Trophoblast cell (in vitro differentiated cells and primary cell): ENCODE data around the gene ACOT7.

ENCODE experiments used
- DNase-seq, 2 donors: peaks; one replicate each; pipeline ENCODE4 v3.0.0-alpha.2; 2016
- H2AFZ ChIP-seq: 2 replicates; pipeline ENCODE4 v1.6.1; 2013; ENCODE audit warnings: low read length, moderate library complexity, mild to moderate bottlenecking; ENCODE audit not compliant: insufficient read depth, poor library complexity
- H2AK5ac ChIP-seq: 2 replicates; pipeline ENCODE4 v1.6.1; 2013; ENCODE audit warnings: mild to moderate bottlenecking, low read length
- H2BK120ac ChIP-seq: 2 replicates; pipeline ENCODE4 v1.6.1; 2013; ENCODE audit warnings: low read length, mild to moderate bottlenecking, moderate library complexity; ENCODE audit not compliant: insufficient read depth, poor library complexity
- H2BK12ac ChIP-seq: 2 replicates; pipeline ENCODE4 v1.6.1; 2013; ENCODE audit warnings: mild to moderate bottlenecking, low read length, moderate library complexity
- H2BK5ac ChIP-seq: 2 replicates; pipeline ENCODE4 v1.6.1; 2013; ENCODE audit warnings: low read length, low read depth, moderate library complexity, mild to moderate bottlenecking; ENCODE audit not compliant: poor library complexity
- H3K14ac ChIP-seq: 2 replicates; pipeline ENCODE4 v1.6.1; 2013; ENCODE audit warnings: mild to moderate bottlenecking, low read length
- H3K18ac ChIP-seq: 2 replicates; pipeline ENCODE4 v1.6.1; 2013; ENCODE audit warnings: mild to moderate bottlenecking, low read length
- H3K23ac ChIP-seq: 2 replicates; pipeline ENCODE4 v1.6.1; 2013; ENCODE audit warnings: low read length
- H3K27ac ChIP-seq: 2 replicates; pipeline ENCODE4 v1.5.1; 2013; ENCODE audit warnings: low read depth, mild to moderate bottlenecking, inconsistent platforms, low read length, moderate library complexity
- H3K27me3 ChIP-seq: 2 replicates; pipeline ENCODE4 v1.6.1; 2013; ENCODE audit warnings: inconsistent platforms, mild to moderate bottlenecking, low read length, moderate library complexity; ENCODE audit not compliant: insufficient read depth
- H3K36me3 ChIP-seq, 2 experiments: 1 replicate in 1 of 2; 2 replicates in 1 of 2; pipeline ENCODE4 v1.6.1; 2013; ENCODE audit warnings: low read length in 2 of 2, mild to moderate bottlenecking in 2 of 2, moderate library complexity in 1 of 2; ENCODE audit not compliant: insufficient read depth in 2 of 2, control insufficient read depth in 1 of 2
- H3K4ac ChIP-seq: 2 replicates; pipeline ENCODE4 v1.6.1; 2013; ENCODE audit warnings: low read depth, mild to moderate bottlenecking, low read length, moderate library complexity
- H3K4me1 ChIP-seq, 2 experiments: 1 replicate in 1 of 2; 2 replicates in 1 of 2; pipeline ENCODE4 v1.6.1; 2013; ENCODE audit warnings: low read length in 2 of 2, mild to moderate bottlenecking in 2 of 2, moderate library complexity in 1 of 2; ENCODE audit not compliant: insufficient read depth in 2 of 2, control insufficient read depth in 1 of 2
- H3K4me2 ChIP-seq: 2 replicates; pipeline ENCODE4 v1.6.1; 2013; ENCODE audit warnings: inconsistent platforms, mild to moderate bottlenecking, low read length, moderate library complexity
- H3K4me3 ChIP-seq: 2 replicates; pipeline ENCODE4 v1.5.1; 2013; ENCODE audit warnings: mild to moderate bottlenecking, low read depth, low read length, inconsistent platforms
- H3K79me1 ChIP-seq: one replicate; pipeline ENCODE4 v1.6.1; 2013; ENCODE audit warnings: low read length
- H3K79me2 ChIP-seq: 2 replicates; pipeline ENCODE4 v1.6.1; 2013; ENCODE audit warnings: low read length, mild to moderate bottlenecking; ENCODE audit not compliant: control insufficient read depth, insufficient read depth, poor library complexity
- H3K9ac ChIP-seq: 2 replicates; pipeline ENCODE4 v1.6.1; 2013; ENCODE audit warnings: mild to moderate bottlenecking, low read length
- H3K9me3 ChIP-seq: 2 replicates; pipeline ENCODE4 v1.6.1; 2013; ENCODE audit warnings: low read depth, mild to moderate bottlenecking, control low read depth, inconsistent platforms, low read length; ENCODE audit not compliant: insufficient read depth
- H4K12ac ChIP-seq: 2 replicates; pipeline ENCODE4 v1.6.1; 2013; ENCODE audit warnings: low read depth, mild to moderate bottlenecking, low read length, moderate library complexity
- H4K8ac ChIP-seq: 2 replicates; pipeline ENCODE4 v1.6.1; 2013; ENCODE audit warnings: low read depth, mild to moderate bottlenecking, low read length, moderate library complexity
- H4K91ac ChIP-seq: one replicate; pipeline ENCODE4 v1.6.1; 2013; ENCODE audit warnings: low read depth, mild to moderate bottlenecking, low read length, moderate library complexity
- WGBS: extraction: QIAGEN DNeasy Blood & Tissue Kit; methylation state at CpG from one replicate; pipeline ENCODE4 v1.1.7; 2013; ENCODE audit warnings: missing lambda C conversion rate; ENCODE audit not compliant: insufficient read length, insufficient coverage; ENCODE audit errors: extremely low coverage; 5-methylcytosine and 5-hydroxymethylcytosine counted together

Gene ACOT7

DNA sequence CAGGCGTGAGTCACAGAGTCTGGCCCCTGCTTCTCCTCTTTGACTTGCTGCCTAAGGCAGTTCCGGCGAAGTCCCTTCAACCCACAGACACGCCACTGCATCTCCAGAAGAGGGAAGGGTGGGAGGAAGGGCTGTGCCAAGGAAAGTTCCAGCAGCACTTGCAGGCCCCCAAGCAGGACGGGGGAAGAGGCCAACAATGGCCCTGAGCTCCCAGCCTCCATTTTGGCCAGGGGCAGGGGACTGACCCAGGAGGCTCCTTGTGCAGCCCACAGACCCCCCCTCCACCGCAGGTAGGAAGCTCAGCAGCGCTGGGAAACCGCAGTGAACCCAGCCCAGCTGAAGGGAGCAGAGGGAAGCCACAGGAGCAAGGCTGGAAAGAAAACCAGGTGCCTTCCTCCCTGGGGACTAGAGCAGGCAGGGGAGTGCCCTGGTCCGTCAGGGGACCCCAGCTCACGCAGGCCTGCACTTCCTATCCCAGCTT, 35.4 kb downstream of the ACOT7 start:
- peak overlapping the region; percentile 12 for H4K8ac ChIP-seq
- H3K4me3 ChIP-seq, result no peak overlapping the region
- peak; percentile 51 to 59 for DNase-seq
- H4K12ac ChIP-seq, result no peak overlapping the region
- peak overlapping the region; percentile 1 for H4K91ac ChIP-seq
- H2BK12ac ChIP-seq, result peak overlapping the region; percentile 2
- H2BK5ac ChIP-seq, result no peak overlapping the region
- peaks cover 14 to 20% of the 10 kb centered on the region in 2 experiments for H3K4me1 ChIP-seq
- H3K18ac ChIP-seq, result peak overlapping the region; percentile 14
- no peak overlapping the region for H2AFZ ChIP-seq
- H3K27me3 ChIP-seq, result no peaks in the 10 kb centered on the region
- H3K4me2 ChIP-seq, result no peak overlapping the region
- H3K4ac ChIP-seq, result no peak overlapping the region
- H2AK5ac ChIP-seq, result no peak overlapping the region
- H3K9me3 ChIP-seq, result peaks cover 3% of the 10 kb centered on the region
- H3K79me1 ChIP-seq, result no peaks in the 10 kb centered on the region
- H3K27ac ChIP-seq, result peak overlapping the region; percentile 41
- H3K14ac ChIP-seq, result peak overlapping the region; percentile 2
- no peak overlapping the region for H3K9ac ChIP-seq
- H2BK120ac ChIP-seq, result no peak overlapping the region
- H3K79me2 ChIP-seq, result peaks cover 1% of the 10 kb centered on the region
- no CpG with 5 or more reads among the region's 10 CpGs for WGBS
- H3K23ac ChIP-seq, result no peak overlapping the region
- H3K36me3 ChIP-seq, result no peaks in the 10 kb centered on the region

DNA sequence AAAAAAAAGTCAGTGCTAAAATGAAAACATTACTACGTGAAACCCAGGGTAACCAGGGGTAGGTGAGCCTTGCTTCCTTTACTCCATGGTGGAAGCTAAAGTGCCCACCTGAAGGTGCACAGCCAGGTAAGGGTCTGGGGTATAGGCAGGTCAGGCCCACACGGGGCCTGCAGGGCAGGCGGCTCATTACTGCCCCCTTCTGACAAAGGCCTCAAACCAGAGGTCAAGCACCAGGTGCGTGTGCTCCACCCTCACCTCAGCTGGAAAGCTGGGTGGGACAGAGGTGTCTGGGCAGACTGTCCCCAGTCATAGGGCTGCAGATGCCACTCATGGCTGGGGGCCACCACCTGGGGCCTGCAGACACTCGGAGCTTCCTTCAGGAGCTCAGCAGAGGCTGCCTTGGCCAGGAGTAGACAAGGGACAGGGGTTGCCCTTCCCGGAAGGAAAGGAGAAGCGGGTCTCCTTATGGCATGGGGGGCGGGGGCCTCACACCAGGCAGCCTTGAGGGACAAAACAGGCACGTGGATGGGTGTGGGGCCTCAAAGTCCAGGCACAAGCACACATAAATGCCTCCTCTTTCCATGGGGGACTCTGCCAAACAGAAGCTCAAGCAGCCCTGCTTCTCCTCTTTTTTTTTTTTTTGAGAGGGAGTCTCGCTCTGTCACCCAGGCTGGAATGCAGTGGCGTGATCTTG, 36.2 kb downstream of the ACOT7 start:
- no CpG with 5 or more reads among the region's 11 CpGs for WGBS
- peaks cover 14 to 20% of the 10 kb centered on the region in 2 experiments for H3K4me1 ChIP-seq

DNA sequence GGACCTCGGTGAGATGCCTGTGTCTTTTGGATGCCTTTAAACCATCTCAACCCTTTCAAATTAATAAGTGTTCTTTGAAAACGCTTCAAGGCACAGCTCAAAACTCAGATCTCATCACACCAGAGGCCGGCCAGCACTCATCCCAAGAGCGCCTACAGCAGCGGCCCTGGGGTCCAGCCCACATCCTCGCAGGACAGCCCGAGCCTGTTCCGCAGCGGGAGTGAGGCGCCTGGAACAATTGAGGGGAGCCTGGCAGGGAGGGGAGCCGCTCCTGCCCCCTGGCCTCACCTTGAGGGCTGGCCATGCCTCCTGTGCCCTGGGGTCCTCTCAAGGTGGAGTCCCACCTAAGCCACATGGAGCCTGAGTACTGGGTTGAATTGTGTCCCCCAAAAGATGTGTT, 37.9 kb downstream of the ACOT7 start:
- Histone ChIP-seq H3K9me3 (peaks cover 3% of the 10 kb centered on the region), H3K14ac (no peak overlapping the region), H3K4me3 (no peak overlapping the region), H2AFZ (no peak overlapping the region), H3K79me1 (no peaks in the 10 kb centered on the region), H3K18ac (no peak overlapping the region), H2BK5ac (no peak overlapping the region), H2BK12ac (no peak overlapping the region), H4K91ac (no peak overlapping the region), H3K27ac (no peak overlapping the region), H3K4ac (no peak overlapping the region), H3K9ac (no peak overlapping the region), H2AK5ac (no peak overlapping the region), H3K23ac (no peak overlapping the region), H3K36me3 (no peaks in the 10 kb centered on the region), H3K27me3 (no peaks in the 10 kb centered on the region), H2BK120ac (no peak overlapping the region), H3K4me2 (no peak overlapping the region), H3K79me2 (peaks cover 1% of the 10 kb centered on the region), H4K8ac (no peak overlapping the region), H3K4me1 (peaks cover 17 to 25% of the 10 kb centered on the region in 2 experiments), H4K12ac (no peak overlapping the region)
- no peak for DNase-seq
- WGBS, result no CpG with 5 or more reads among the region's 11 CpGs

More for the DNA sequence above, 36.2 kb downstream of the ACOT7 start:
- H4K12ac ChIP-seq, result no peak overlapping the region
- no peak overlapping the region for H2BK5ac ChIP-seq
- H3K18ac ChIP-seq, result no peak overlapping the region
- H3K4me3 ChIP-seq, result no peak overlapping the region
- no peaks in the 10 kb centered on the region for H3K36me3 ChIP-seq
- no peaks in the 10 kb centered on the region for H3K79me1 ChIP-seq
- H3K14ac ChIP-seq, result peak overlapping the region; percentile 9
- no peak overlapping the region for H3K9ac ChIP-seq
- H2AK5ac ChIP-seq, result no peak overlapping the region
- no peak overlapping the region for H3K4me2 ChIP-seq
- H3K27ac ChIP-seq, result no peak overlapping the region
- no peak overlapping the region for H3K4ac ChIP-seq
- no peaks in the 10 kb centered on the region for H3K27me3 ChIP-seq
- no peak overlapping the region for H3K23ac ChIP-seq
- H4K8ac ChIP-seq, result no peak overlapping the region
- no peak overlapping the region for H2BK120ac ChIP-seq
- H2BK12ac ChIP-seq, result no peak overlapping the region
- no peak for DNase-seq
- H3K79me2 ChIP-seq, result peaks cover 1% of the 10 kb centered on the region
- H2AFZ ChIP-seq, result no peak overlapping the region
- peaks cover 3% of the 10 kb centered on the region for H3K9me3 ChIP-seq
- no peak overlapping the region for H4K91ac ChIP-seq

DNA sequence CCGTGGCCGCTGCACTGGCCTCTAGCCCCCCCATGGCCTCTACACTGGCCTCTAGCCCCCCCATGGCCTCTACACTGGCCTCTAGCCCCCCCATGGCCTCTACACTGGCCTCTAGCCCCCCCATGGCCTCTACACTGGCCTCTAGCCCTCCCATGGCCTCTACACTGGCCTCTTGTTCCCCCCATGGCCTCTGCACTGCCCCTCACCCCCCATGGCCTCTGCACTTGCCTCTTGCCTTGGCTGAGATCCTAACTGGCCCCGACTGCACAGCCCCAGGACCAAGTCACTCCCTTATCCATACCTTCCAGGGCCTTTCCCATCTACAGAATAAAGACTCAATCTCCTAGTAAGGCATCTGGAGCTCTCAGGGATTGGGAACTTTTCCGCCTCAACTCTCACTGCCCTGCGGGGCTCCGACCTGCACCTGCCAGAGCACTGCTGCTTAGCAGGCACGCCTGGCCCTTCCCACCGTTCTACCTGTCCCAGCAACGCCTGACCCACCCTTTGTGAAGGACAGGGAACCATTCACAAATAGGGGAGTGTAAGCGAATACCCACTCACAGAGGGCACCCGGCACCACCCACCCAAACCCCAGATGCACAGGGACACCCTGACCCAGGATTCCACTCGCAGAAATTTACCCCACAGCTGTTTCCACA, 38.8 kb downstream of the ACOT7 start:
- Histone ChIP-seq H4K12ac (no peak overlapping the region), H3K4me1 (peaks cover 17 to 25% of the 10 kb centered on the region in 2 experiments), H2BK12ac (no peak overlapping the region), H3K18ac (no peak overlapping the region), H2AK5ac (no peak overlapping the region), H3K14ac (no peak overlapping the region), H4K91ac (no peak overlapping the region), H3K4me3 (no peak overlapping the region), H3K9me3 (peaks cover 3% of the 10 kb centered on the region), H3K4me2 (no peak overlapping the region), H3K36me3 (no peaks in the 10 kb centered on the region), H3K79me2 (peaks cover 1% of the 10 kb centered on the region), H4K8ac (no peak overlapping the region), H3K27me3 (no peaks in the 10 kb centered on the region), H3K79me1 (no peaks in the 10 kb centered on the region), H3K27ac (no peak overlapping the region), H3K9ac (no peak overlapping the region), H2BK120ac (no peak overlapping the region), H3K23ac (no peak overlapping the region), H2AFZ (no peak overlapping the region), H3K4ac (no peak overlapping the region), H2BK5ac (no peak overlapping the region)
- DNase-seq, result no peak
- WGBS, result no CpG with 5 or more reads among the region's 12 CpGs
